Measurements from ENCODE around the gene TAGLN3.
A peak's percentile ranks its signal among the peaks of the same experiment; 100 is the strongest.

TAGLN3 gene

DNA sequence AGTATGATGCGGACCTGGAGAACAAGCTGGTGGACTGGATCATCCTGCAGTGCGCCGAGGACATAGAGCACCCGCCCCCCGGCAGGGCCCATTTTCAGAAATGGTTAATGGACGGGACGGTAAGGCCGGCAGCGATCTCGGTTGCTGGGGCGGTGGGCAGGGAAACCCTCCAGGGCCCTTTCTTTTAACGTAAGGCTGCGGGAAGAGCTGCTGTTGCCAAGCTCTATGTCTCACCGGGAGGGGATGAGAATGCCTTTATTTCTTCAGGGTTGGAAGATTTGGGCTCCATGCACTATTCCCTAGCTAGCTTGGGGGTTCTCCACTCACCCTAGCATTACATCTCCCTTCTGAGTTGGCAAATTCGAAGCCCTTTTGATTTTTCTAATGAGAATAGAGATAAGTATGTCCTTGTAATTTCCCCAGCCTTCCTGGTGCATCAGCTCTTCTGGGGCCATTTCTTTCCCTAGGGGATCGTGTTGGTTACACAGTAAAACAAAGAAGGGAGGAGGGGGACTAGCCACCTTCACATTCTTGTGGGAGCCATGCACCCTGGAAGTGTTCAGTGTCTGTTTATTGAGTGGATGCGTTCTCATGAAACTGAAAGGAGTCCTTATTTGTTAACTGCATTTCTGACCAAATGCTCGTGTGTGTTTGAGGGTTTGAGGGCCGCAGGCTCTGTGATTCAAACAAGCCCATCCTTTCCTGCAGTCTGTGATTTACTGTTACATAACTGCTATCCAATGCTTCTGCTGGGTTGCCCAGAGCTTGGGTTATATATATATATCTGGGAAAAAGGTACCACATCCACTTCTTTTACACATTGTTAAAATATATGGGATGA, 982 bp downstream of the TAGLN3 start:
- Histone ChIP-seq H3K9me3 (ENCODE audit: control insufficient read depth in 1 of 2, low read length in 2 of 2) (no peaks in the 10 kb centered on the region), H3K27ac (ENCODE audit: low read depth, low read length) (no peak overlapping the region), H3K36me3 (ENCODE audit: control insufficient read depth in 1 of 2, insufficient read depth in 2 of 2, low read length in 2 of 2) (no peaks in the 10 kb centered on the region), H3K27me3 (ENCODE audit: control insufficient read depth in 1 of 2, insufficient read depth in 2 of 2, low read length in 2 of 2) (peaks cover 4 to 11% of the 10 kb centered on the region in 2 donors), H3K9ac (ENCODE audit: low read depth in 1 of 2, low read length in 2 of 2) (peak overlapping the region in 1 of 2 donors; percentile 35), H3K4me1 (ENCODE audit: control insufficient read depth in 1 of 2, insufficient read depth in 2 of 2, low read length in 2 of 2) (peaks cover 8 to 15% of the 10 kb centered on the region in 2 donors), H3K4me3 (ENCODE audit: low read depth in 1 of 2, low read length in 2 of 2) (peak overlapping the region; percentile 74 to 75)

DNA sequence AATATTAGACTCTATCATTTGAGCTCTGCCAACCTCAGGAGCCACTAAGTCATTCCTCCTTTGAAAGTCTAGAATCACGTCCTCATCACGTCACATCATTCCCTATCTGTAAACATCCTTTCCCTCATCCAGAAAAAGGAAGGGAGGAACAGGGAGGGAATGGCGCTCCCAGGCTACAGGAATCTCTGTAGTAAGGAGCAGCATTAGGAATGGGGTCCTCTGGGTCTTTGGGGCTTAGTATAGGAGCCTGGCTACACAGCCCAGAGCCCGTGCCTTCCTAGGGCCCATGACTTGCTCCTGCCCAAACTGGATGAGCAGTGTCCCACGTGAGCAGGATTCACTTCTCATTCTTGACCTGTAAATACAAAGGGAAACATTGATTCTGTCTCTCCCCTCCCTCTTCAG, 1.6 kb downstream of the TAGLN3 start:
- no peak overlapping the region for H3K9ac ChIP-seq (ENCODE audit: low read depth in 1 of 2, low read length in 2 of 2)
- H3K36me3 ChIP-seq (ENCODE audit: control insufficient read depth in 1 of 2, insufficient read depth in 2 of 2, low read length in 2 of 2): no peaks in the 10 kb centered on the region
- H3K4me3 ChIP-seq (ENCODE audit: low read depth in 1 of 2, low read length in 2 of 2): no peak overlapping the region
- H3K27ac ChIP-seq (ENCODE audit: low read depth, low read length): no peak overlapping the region
- no peaks in the 10 kb centered on the region for H3K9me3 ChIP-seq (ENCODE audit: control insufficient read depth in 1 of 2, low read length in 2 of 2)
- H3K4me1 ChIP-seq (ENCODE audit: control insufficient read depth in 1 of 2, insufficient read depth in 2 of 2, low read length in 2 of 2): peaks cover 8 to 18% of the 10 kb centered on the region in 2 donors
- H3K27me3 ChIP-seq (ENCODE audit: control insufficient read depth in 1 of 2, insufficient read depth in 2 of 2, low read length in 2 of 2): peaks cover 4 to 11% of the 10 kb centered on the region in 2 donors

DNA sequence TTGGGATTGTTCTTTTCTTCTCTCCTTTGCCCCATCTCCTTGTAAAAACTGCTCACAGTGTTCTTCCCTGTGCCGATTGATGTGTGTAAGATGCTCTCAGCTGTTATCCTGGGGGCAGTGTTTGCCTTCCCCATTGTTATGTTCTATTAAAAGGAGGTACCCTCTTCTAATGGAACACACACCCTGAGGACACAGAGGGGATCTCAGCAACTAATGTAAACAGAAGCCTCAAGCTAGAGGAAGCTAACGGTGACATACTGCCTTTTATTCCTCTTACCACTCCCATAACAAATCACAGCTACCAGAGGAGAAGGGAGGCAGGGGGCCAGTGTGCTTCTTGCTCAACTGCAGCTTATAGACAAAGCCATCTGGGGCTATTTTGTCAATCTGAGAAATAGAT, 2.2 kb downstream of the TAGLN3 start:
- H3K4me1 ChIP-seq (ENCODE audit: control insufficient read depth in 1 of 2, insufficient read depth in 2 of 2, low read length in 2 of 2): peaks cover 8 to 18% of the 10 kb centered on the region in 2 donors
- no peaks in the 10 kb centered on the region for H3K9me3 ChIP-seq (ENCODE audit: control insufficient read depth in 1 of 2, low read length in 2 of 2)
- H3K9ac ChIP-seq (ENCODE audit: low read depth in 1 of 2, low read length in 2 of 2): no peak overlapping the region
- no peaks in the 10 kb centered on the region for H3K36me3 ChIP-seq (ENCODE audit: control insufficient read depth in 1 of 2, insufficient read depth in 2 of 2, low read length in 2 of 2)
- H3K27me3 ChIP-seq (ENCODE audit: control insufficient read depth in 1 of 2, insufficient read depth in 2 of 2, low read length in 2 of 2): peaks cover 4 to 11% of the 10 kb centered on the region in 2 donors
- H3K27ac ChIP-seq (ENCODE audit: low read depth, low read length): no peak overlapping the region
- no peak overlapping the region for H3K4me3 ChIP-seq (ENCODE audit: low read depth in 1 of 2, low read length in 2 of 2)

DNA sequence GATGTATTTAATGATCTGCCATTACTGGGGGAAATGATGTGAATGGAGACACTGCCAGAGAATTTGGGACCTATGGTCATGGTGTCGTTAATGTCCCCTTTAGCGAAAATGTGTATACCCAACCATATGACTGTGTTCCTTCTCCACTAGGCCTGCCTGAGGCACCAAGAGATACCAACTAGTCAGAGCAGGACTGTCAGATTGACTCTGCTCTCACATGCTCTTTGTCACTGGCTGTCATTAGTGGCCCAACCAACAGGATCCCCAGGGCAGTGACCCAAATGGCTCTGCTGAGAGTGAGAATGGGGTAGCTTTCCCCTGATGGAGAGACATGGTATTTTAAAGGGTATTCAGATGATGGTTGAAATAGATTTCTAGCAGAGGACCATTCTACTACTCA, 2.8 kb downstream of the TAGLN3 start:
- no peak overlapping the region for H3K9ac ChIP-seq (ENCODE audit: low read depth in 1 of 2, low read length in 2 of 2)

DNA sequence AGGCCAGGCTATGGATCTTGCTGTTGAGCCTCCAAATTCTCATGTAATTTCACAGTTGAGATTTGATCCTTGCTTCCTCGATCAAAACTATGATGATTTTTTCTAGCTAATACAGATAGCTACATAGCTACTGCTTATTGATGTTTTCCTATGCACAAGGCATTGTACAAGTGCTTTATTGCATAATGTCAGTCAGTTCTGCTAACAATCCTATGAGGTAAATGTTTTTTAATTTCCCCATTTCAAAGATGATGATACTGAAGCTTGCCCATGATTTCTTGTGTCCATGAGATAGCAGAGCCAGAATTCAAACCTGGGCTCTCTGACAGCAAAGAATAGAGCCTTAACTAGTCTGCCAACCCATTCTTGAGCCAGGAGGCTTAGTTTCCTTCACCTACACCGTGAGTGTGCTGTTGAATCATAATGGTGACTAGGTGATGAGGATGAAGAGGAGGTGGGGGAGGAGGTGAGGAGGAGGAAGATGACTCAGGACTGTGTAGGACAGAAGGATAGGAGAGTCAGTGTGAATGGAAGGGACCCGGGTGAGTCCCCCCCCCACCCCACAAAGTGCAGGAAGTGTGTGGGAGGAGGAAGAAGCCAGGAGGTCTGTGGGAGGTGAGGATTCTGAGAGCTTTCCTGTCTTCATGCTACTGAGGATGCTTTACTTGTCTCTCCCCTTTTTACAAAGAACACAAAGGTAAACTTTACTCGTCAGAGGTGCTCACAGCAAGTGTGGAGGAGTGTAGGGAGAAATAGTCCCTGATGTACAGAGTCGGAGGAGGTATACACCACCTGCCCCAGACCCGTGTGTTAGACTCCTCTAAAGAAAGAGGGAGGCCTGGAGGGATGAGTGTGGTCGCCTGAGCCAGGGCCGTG, 3.6 kb downstream of the TAGLN3 start:
- no peak overlapping the region for H3K4me3 ChIP-seq (ENCODE audit: low read depth in 1 of 2, low read length in 2 of 2)
- H3K4me1 ChIP-seq (ENCODE audit: control insufficient read depth in 1 of 2, insufficient read depth in 2 of 2, low read length in 2 of 2): peaks cover 8 to 18% of the 10 kb centered on the region in 2 donors
- no peaks in the 10 kb centered on the region for H3K9me3 ChIP-seq (ENCODE audit: control insufficient read depth in 1 of 2, low read length in 2 of 2)
- H3K27ac ChIP-seq (ENCODE audit: low read depth, low read length): no peak overlapping the region
- H3K9ac ChIP-seq (ENCODE audit: low read depth in 1 of 2, low read length in 2 of 2): no peak overlapping the region
- no peaks in the 10 kb centered on the region for H3K36me3 ChIP-seq (ENCODE audit: control insufficient read depth in 1 of 2, insufficient read depth in 2 of 2, low read length in 2 of 2)
- H3K27me3 ChIP-seq (ENCODE audit: control insufficient read depth in 1 of 2, insufficient read depth in 2 of 2, low read length in 2 of 2): peaks cover 4 to 11% of the 10 kb centered on the region in 2 donors

More for the DNA sequence above, 2.8 kb downstream of the TAGLN3 start:
- Histone ChIP-seq H3K4me1 (ENCODE audit: control insufficient read depth in 1 of 2, insufficient read depth in 2 of 2, low read length in 2 of 2) (peaks cover 8 to 18% of the 10 kb centered on the region in 2 donors), H3K4me3 (ENCODE audit: low read depth in 1 of 2, low read length in 2 of 2) (no peak overlapping the region), H3K27me3 (ENCODE audit: control insufficient read depth in 1 of 2, insufficient read depth in 2 of 2, low read length in 2 of 2) (peaks cover 4 to 11% of the 10 kb centered on the region in 2 donors), H3K27ac (ENCODE audit: low read depth, low read length) (no peak overlapping the region), H3K9me3 (ENCODE audit: control insufficient read depth in 1 of 2, low read length in 2 of 2) (no peaks in the 10 kb centered on the region), H3K36me3 (ENCODE audit: control insufficient read depth in 1 of 2, insufficient read depth in 2 of 2, low read length in 2 of 2) (no peaks in the 10 kb centered on the region)

DNA sequence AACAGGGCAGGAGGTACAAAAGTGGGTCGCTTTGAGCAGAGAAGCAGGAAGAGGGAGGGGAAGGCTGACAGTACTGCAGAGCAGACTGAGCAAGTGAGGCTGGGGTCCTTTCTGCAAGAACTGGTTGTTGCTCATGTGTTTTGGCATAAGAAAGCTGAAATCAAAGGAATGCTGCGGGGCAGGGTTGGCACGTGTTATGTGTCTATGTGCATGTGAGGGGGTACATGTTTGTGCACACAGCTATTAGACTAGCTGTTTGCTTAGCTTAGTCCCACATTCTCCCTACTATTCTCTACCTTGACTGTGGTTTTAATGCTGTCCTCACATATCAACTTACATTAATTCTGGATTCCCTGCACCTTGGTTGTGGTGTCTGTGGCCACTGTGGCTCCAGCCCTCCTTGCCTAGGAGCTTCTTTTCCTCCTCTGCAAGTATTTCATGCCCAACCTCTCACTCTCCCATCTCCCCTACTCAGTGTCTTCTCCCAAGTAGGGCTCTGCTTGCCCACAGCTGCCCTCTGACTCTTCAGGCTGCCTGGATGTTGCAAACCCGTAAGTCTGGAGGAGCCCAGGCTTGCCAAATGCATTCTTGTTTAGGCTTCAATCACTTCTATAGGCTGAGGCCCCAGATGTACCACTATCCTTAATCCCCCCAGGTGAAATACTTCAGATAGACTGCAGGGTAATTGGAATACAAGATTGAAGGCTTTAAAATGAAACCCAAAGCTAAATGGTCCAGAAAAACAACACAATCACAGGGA, 4.8 kb downstream of the TAGLN3 start:
- Histone ChIP-seq H3K9ac (ENCODE audit: low read depth in 1 of 2, low read length in 2 of 2) (no peak overlapping the region), H3K4me1 (ENCODE audit: control insufficient read depth in 1 of 2, insufficient read depth in 2 of 2, low read length in 2 of 2) (peaks cover 6 to 16% of the 10 kb centered on the region in 2 donors), H3K36me3 (ENCODE audit: control insufficient read depth in 1 of 2, insufficient read depth in 2 of 2, low read length in 2 of 2) (no peaks in the 10 kb centered on the region), H3K9me3 (ENCODE audit: control insufficient read depth in 1 of 2, low read length in 2 of 2) (no peaks in the 10 kb centered on the region), H3K27me3 (ENCODE audit: control insufficient read depth in 1 of 2, insufficient read depth in 2 of 2, low read length in 2 of 2) (peaks cover 2 to 9% of the 10 kb centered on the region in 2 donors), H3K27ac (ENCODE audit: low read depth, low read length) (no peak overlapping the region), H3K4me3 (ENCODE audit: low read depth in 1 of 2, low read length in 2 of 2) (no peak overlapping the region)

DNA sequence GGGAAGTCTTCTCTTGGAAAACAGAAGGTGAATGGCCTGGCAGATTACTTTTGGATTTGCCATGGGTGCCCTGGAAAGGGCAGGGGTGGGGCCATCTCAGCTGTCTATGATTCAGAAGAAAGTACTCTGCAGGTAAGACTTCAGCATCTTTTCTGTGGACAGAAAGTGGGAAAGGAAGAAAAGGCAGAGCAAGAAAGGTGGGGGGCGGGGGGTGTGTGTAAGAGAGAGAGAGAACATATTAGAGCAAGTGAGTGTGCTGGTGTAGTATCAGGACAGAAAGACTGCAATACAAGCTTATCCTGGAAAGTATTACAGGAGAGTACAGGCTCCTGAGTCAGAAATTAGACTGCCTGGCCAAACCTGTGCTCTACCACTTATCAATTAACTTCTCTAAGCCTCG, 5.5 kb downstream of the TAGLN3 start:
- H3K36me3 ChIP-seq (ENCODE audit: control insufficient read depth in 1 of 2, insufficient read depth in 2 of 2, low read length in 2 of 2): no peaks in the 10 kb centered on the region

DNA sequence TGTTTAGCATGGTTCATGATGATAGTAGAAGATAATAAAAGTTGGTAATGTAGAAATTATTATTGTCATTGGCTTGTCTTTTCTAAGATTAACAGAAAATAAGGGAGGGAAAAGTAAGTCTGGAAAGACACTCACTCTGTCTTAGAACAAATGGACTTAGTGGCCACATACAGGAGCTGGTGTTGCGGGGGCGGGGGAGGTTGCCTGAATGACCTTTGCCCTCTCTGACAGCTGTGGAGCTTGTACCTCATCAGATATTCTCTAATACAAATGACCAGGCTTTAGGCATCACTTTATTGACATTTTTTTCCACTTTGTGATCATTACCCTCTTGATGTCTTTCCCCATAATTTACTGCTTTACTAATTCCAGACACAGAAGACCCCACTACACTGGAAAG, 5.9 kb downstream of the TAGLN3 start:
- Histone ChIP-seq H3K4me1 (ENCODE audit: control insufficient read depth in 1 of 2, insufficient read depth in 2 of 2, low read length in 2 of 2) (peaks cover 0 to 5% of the 10 kb centered on the region in 2 donors), H3K27ac (ENCODE audit: low read depth, low read length) (no peak overlapping the region), H3K4me3 (ENCODE audit: low read depth in 1 of 2, low read length in 2 of 2) (no peak overlapping the region), H3K36me3 (ENCODE audit: control insufficient read depth in 1 of 2, insufficient read depth in 2 of 2, low read length in 2 of 2) (no peaks in the 10 kb centered on the region), H3K9ac (ENCODE audit: low read depth in 1 of 2, low read length in 2 of 2) (no peak overlapping the region), H3K27me3 (ENCODE audit: control insufficient read depth in 1 of 2, insufficient read depth in 2 of 2, low read length in 2 of 2) (peaks cover 0 to 2% of the 10 kb centered on the region in 2 donors), H3K9me3 (ENCODE audit: control insufficient read depth in 1 of 2, low read length in 2 of 2) (no peaks in the 10 kb centered on the region)

More for the DNA sequence above, 5.5 kb downstream of the TAGLN3 start:
- Histone ChIP-seq H3K4me1 (ENCODE audit: control insufficient read depth in 1 of 2, insufficient read depth in 2 of 2, low read length in 2 of 2) (peaks cover 0 to 9% of the 10 kb centered on the region in 2 donors), H3K27me3 (ENCODE audit: control insufficient read depth in 1 of 2, insufficient read depth in 2 of 2, low read length in 2 of 2) (peaks cover 0 to 6% of the 10 kb centered on the region in 2 donors), H3K27ac (ENCODE audit: low read depth, low read length) (no peak overlapping the region), H3K9ac (ENCODE audit: low read depth in 1 of 2, low read length in 2 of 2) (no peak overlapping the region), H3K4me3 (ENCODE audit: low read depth in 1 of 2, low read length in 2 of 2) (no peak overlapping the region), H3K9me3 (ENCODE audit: control insufficient read depth in 1 of 2, low read length in 2 of 2) (no peaks in the 10 kb centered on the region)

DNA sequence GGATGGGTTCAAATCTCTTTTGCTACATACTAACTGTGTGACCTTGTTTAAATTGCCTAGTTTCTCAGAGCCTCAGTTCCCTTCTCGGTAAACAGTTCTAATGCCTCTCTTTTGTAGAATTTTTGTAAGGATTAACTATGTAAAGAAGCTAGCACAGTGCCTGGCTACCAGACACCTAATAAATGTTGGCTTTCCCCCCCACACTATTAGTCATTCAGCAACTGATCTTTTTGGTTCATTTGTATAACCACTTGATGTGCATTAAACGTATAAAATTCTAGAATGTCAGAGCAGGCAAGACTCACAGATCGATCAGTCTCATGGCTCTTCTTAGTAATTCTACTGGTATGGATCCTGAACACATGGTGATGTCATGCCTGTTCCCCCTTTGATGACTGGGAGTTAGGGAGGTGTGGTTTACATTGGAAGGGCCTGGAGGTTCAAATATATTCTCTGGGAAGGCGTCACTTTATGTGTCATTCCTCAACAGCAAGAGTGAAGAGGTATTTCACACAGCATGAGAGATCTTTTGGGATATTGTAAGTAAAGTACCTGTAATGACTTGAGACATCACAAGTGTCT, 6.5 kb downstream of the TAGLN3 start:
- no peak overlapping the region for H3K4me3 ChIP-seq (ENCODE audit: low read depth in 1 of 2, low read length in 2 of 2)
- H3K36me3 ChIP-seq (ENCODE audit: control insufficient read depth in 1 of 2, insufficient read depth in 2 of 2, low read length in 2 of 2): no peaks in the 10 kb centered on the region
- peaks cover 0 to 5% of the 10 kb centered on the region in 2 donors for H3K4me1 ChIP-seq (ENCODE audit: control insufficient read depth in 1 of 2, insufficient read depth in 2 of 2, low read length in 2 of 2)
- H3K27ac ChIP-seq (ENCODE audit: low read depth, low read length): no peak overlapping the region
- no peaks in the 10 kb centered on the region for H3K27me3 ChIP-seq (ENCODE audit: control insufficient read depth in 1 of 2, insufficient read depth in 2 of 2, low read length in 2 of 2)
- no peak overlapping the region for H3K9ac ChIP-seq (ENCODE audit: low read depth in 1 of 2, low read length in 2 of 2)
- H3K9me3 ChIP-seq (ENCODE audit: control insufficient read depth in 1 of 2, low read length in 2 of 2): no peaks in the 10 kb centered on the region
